Measurements from ENCODE around the gene SLC1A2.

SLC1A2 gene

DNA sequence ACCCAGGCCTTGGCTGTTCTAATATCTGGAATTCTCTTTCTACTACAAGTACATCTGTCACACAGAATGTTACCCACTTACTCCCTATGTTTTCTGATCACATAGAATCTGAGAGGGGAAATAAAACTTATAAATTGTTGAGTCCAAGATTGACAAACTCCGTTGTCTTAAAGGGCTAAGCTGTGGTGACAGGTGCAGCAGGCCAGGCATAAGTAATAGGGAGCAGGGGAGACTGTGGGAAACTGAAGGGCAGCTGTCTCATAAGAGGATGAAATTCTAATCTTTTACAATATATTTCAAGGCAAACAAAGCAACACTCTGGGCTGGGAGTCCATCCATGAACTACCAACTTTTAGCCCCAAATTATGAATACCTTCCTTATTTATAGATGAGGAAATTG lies 133.9 kb downstream of the SLC1A2 start:
- no peak for DNase-seq
- intact Hi-C loops (cut with DNase I) = no loop called here

DNA sequence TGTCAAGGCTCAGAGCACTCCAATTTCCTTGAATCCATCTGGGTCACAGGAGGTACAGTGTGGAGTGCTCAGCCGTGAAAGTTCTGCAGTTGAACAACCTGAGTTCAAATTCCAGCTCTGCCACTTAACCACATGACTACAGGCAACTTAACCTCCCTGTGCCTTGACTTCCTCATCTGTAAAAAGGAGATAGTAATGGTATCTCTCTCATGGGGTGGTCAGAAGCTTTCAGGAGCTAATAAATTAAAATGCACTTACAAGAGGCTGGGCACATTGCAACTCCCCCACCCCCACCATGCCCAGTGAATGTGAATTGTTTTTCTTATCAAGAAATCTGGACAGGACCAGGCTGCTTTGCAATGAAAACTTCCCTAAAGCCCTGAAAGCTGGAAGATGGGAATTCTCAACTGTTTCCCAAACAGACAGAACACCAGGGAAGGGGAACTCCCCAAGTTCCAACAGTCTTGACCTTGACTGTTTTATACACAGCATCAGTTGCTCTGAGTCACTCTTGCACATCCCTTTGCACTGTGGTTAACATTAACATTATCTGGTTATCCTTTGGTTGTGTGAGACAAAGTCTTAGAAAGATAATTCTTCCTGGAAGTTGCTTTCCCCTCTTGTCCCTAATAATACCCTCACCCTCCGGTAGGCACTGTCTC lies 137.0 kb downstream of the SLC1A2 start:
- DNase-seq = no peak
- intact Hi-C loops (cut with DNase I) = no loop called here

DNA sequence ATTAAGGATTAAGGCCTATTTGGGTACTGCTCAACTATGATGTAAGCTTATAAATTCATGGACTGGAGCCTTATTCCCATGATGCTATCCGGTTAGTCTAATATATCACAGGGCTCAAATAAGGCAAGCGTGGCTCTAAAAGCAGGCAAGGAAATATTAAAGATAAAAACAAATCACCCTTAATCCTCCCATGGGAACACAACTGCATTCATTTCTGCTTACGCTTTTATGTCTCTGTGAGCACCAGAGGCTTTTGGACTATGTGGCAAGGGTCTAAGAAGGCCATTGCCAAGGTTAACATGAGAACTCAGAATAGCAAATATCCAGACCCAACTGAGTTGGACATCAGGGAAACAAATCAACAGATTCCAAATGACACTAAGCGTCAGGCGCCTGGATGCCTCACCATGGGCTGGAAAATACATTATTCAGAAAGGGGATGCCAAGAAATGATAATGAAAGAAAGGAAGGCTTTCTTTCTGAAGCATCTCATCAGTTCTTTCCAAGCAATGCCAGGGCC lies 138.1 kb downstream of the SLC1A2 start:
- intact Hi-C loops (cut with DNase I) = no loop called here
- DNase-seq = no peak

GRCh38 chr11:35280727-35281126 lies 138.6 kb downstream of the SLC1A2 start:
- intact Hi-C loops (cut with DNase I) = no loop called here
- DNase-seq = peak in 1 of 10 donors; percentile 68

GRCh38 chr11:35277827-35278226 lies 141.5 kb downstream of the SLC1A2 start:
- intact Hi-C loops (cut with DNase I) = no loop called here
- no peak for DNase-seq

- intact Hi-C loops (cut with DNase I) = no loop called here
- DNase-seq = peak in 4 of 10 donors; percentile 11 to 74 (median 40)
Measured at GRCh38 chr11:35276396-35277145, 142.8 kb downstream of the SLC1A2 start.

DNA sequence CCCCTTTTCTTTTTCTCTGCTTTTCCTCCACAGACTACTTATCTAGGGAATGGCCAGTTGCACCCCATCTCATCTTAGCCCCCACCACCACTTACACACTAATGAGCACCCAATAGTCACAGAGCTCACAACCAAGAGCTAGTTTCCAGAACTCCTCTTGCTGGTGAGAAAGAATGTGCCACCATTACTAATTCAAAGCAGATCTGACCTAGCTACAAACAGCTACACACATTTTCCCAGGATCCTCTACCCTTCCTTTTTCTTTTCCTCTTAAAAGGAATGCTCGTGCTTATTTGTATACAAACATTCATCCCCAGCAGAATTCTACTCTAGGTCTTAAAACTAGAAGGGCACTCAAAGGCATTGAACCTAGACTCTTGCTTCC lies 143.6 kb downstream of the SLC1A2 start:
- intact Hi-C loops (cut with DNase I) = no loop called here
- DNase-seq = no peak

DNA sequence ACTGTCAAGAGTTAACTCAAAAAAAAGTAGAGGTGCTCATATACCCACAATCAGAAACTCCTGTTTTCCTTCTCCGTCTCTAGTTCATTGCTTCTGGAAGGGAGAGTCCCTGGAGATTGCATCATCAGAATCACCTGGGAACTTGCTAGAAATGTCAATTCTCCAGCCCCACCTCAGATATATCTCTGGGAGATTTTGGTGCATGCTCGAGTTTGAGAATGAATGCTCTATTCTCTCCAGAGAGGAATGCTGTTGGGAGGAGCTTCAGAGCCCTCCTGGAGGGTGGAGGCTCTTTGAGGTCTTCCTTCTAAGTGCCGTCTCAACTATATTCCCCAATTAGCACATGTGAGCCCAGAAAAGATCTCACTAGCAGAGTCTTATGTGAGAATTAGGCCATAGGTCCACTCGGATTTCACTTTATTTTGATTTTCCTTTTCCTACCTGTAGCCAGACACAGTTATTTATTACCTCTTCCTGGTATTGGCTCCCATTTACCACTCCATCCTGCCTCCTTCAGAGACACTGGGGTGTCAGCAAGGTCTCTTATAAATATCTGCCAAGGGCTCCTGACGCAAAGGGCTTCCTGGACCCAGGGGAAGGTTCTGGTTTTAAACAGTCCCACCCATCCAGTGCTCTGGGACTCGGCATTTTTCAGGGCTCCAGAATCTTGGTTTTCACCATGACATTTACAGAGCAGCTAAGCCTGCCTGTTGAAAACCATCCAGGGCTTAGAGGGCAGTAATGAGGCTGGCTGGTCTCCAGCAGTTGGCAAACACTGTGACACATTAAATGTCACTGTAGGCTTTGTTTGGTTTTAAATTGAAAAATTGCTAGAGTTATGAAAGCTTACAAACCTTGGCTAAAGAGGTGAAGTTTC lies 144.2 kb downstream of the SLC1A2 start:
- intact Hi-C loops (cut with DNase I) = no loop called here
- peak in 6 of 10 donors; percentile 17 to 81 (median 49) for DNase-seq

GRCh38 chr11:35272391-35272902 lies 146.9 kb downstream of the SLC1A2 start:
- intact Hi-C loops (cut with DNase I) = no loop called here
- no peak for DNase-seq

GRCh38 chr11:35271031-35271430 lies 148.3 kb downstream of the SLC1A2 start:
- intact Hi-C loops (cut with DNase I) = no loop called here
- DNase-seq = no peak

DNA sequence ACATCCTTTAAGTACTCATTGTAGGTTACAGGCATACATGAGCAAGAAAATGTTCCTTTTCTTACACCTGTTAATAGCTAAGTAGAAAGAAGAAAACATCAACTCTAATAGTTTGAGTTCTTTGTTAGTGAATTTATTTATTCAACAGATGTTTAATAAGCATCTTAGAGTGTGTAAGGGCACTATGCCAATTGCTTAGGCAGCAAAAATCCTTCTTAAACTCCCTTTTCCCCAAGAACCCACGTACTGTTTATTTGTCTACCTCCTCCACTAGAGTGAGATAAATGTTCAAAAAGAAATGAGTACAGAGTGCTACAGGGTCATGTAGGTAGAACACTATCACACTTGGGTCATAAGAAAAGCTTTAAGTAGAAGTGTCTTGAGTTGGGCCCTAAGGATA lies 149.0 kb downstream of the SLC1A2 start:
- no peak for DNase-seq
- intact Hi-C loops (cut with DNase I) = no loop called here

DNA sequence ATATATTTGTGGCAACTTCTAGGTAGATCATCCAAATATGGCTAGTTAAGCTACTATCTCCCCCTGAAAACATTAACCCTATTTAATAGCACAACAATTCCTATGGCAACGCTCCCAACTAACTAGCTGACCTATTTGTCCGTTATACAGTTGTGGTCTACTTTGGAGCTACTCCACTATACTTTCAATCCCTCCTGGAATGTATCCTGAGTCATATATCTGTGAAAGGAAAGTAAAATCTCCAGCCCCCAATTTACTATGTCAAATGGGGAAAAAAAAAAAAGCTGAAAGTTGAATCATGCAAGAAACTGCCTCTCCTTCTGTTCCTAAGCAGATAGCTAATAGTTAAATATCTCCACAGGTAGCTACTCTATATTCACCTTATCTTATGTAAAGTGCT lies 151.9 kb downstream of the SLC1A2 start:
- intact Hi-C loops (cut with DNase I) = no loop called here
- DNase-seq = no peak

DNA sequence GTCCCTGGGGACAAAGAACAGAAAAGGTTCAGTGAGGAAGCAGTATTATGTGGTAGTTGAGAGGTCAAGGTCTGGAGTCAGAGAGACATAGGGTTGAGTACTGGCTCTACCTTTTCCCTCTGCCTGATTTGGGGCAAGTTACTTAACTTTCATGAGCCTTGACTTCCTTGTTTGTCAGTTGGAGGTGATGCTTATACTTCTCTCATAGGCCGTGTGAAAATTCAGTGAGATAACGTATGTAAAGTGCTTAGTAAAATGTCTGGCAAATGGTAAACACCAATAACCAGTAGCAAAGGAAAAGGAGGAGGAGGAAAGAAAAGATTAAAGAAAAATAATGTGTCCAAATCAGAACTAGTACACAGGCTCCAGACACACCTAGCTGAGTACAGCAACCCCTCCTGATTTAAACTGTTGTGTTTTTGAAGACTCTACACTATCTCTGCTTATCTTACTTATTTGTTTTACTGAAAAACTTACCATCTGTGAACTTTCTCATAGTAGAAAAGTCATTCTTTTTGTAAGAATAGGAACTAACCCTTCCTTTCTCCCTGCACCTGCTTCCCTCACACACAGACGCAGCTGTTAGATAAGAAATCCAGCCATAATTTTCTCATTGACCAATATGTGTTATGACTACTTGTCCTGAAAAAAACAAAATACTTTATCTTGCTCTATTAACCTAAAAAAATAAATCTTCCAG lies 153.5 kb downstream of the SLC1A2 start:
- no peak for DNase-seq
- intact Hi-C loops (cut with DNase I) = no loop called here

- intact Hi-C loops (cut with DNase I) = no loop called here
- DNase-seq = no peak
Measured at GRCh38 chr11:35262735-35263134, 156.6 kb downstream of the SLC1A2 start.

GRCh38 chr11:35262056-35262455 lies 157.3 kb downstream of the SLC1A2 start:
- no peak for DNase-seq
- intact Hi-C loops (cut with DNase I) = no loop called here

GRCh38 chr11:35261197-35261596 lies 158.2 kb downstream of the SLC1A2 start:
- DNase-seq = no peak
- intact Hi-C loops (cut with DNase I) = no loop called here

GRCh38 chr11:35260342-35260985 lies 158.9 kb downstream of the SLC1A2 start:
- DNase-seq = no peak
- intact Hi-C loops (cut with DNase I) = no loop called here

DNA sequence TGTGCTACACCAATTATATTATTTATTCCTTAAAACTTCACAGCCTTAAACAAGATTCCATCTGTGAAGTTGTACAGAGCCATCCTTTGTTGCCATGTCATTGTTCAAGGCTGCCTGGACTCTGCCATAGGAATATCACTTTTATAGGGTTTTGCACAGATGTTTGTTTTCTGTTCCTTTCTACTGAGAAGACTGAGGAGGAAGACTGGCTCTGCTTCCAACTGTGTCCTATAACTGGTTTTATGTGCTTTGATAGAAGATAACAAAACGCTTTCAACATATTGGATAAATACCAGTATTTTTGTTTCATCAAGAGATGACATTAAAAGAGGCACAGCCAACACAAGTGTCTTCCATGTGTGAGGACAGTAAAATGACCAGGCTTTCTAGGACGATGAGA lies 159.8 kb downstream of the SLC1A2 start:
- no peak for DNase-seq

DNA sequence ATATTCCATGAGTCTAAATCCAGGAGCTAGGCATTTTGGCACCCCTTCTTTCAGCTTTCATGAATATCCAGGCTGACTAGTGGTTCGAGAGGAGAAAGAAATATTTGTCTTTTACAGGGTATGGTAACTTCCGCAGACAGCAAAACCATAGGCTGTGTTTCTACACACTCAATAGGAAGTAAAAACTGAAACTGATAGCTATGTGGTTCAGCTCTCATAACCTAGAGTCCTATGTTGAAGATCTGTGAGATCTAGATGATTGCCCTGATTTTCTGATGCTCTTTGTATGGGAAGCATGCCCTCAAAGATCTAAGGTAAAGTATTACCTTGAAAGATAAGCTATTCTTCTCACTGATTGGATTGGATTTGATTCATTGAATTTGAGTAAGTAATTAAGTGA lies 162.1 kb downstream of the SLC1A2 start:
- no peak for DNase-seq
- intact Hi-C loops (cut with DNase I) = no loop called here

More for the DNA sequence above, 159.8 kb downstream of the SLC1A2 start:
- intact Hi-C loops (cut with DNase I) = no loop called here

- no peak for DNase-seq
- intact Hi-C loops (cut with DNase I) = no loop called here
Measured at GRCh38 chr11:35256296-35256695, 163.1 kb downstream of the SLC1A2 start.
